Measurements from ENCODE around the gene CMSS1. TPM values are rescaled to one million over a fixed set of nuclear protein-coding genes. Genes with fewer than 3 reads are reported as not detected.

CMSS1 gene
- total RNA-seq, 1 experiment from 2014 or later = 70.6 TPM

- H3K27me3 Mint-ChIP-seq (ENCODE audit: low read depth) = no peaks in the 10 kb centered on the region
- TF ChIP-seq ZNF138 (CRISPR knock-in tag; conservative IDR thresholded peaks at IDR 0.05) = no peak
- no peak for TF ChIP-seq CBFB (CRISPR knock-in tag; IDR thresholded peaks at IDR 0.05; ENCODE audit: low read depth)
- TF ChIP-seq ESRRA (CRISPR knock-in tag; IDR thresholded peaks at IDR 0.05; ENCODE audit: borderline replicate concordance) = no peak
- no peak for TF ChIP-seq AFF4 (CRISPR knock-in tag; IDR thresholded peaks at IDR 0.05; ENCODE audit: borderline replicate concordance)
- no peak for TF ChIP-seq ZNF396 (CRISPR knock-in tag; IDR thresholded peaks at IDR 0.05; ENCODE audit: borderline replicate concordance)
- no peak for TF ChIP-seq TCF7 (CRISPR knock-in tag; IDR thresholded peaks at IDR 0.05; ENCODE audit: low read depth)
- TF ChIP-seq JAZF1 (CRISPR knock-in tag; IDR thresholded peaks at IDR 0.05) = no peak
- TF ChIP-seq CTCF (IDR thresholded peaks at IDR 0.05) = no peak
- TF ChIP-seq AR (CRISPR knock-in tag; IDR thresholded peaks at IDR 0.05) = no peak
- TF ChIP-seq E2F1 (CRISPR knock-in tag; IDR thresholded peaks at IDR 0.05) = no peak
- no peak for TF ChIP-seq NFE2L1 (CRISPR knock-in tag; IDR thresholded peaks at IDR 0.05)
- TF ChIP-seq E2F5 (CRISPR knock-in tag; IDR thresholded peaks at IDR 0.05) = no peak
- H3K4me3 Mint-ChIP-seq = no peak overlapping the region
- ATAC-seq (no peak), DNase-seq (ENCODE audit: low spot score) (no peak)
- no peaks in the 10 kb centered on the region for H3K9me3 Mint-ChIP-seq
- H3K27ac Mint-ChIP-seq = no peak overlapping the region
- CTCF ChIA-PET = interaction anchor here (1.0 to 3.2 kb wide), 3 partner anchors 14 to 164 kb away, joined by 3 to 15 read pairs (median 6); no protein-coding TSS in a partner anchor
- H3K4me1 Mint-ChIP-seq = peaks cover 46% of the 10 kb centered on the region
- POLR2A ChIA-PET = interaction anchor here (0.6 kb wide), 1 partner anchor 243 kb away, joined by 4 read pairs; no protein-coding TSS in a partner anchor
- H3K36me3 Mint-ChIP-seq = no peaks in the 10 kb centered on the region
These were observed 189.7 kb downstream of the CMSS1 start for GRCh38 chr3:100007313-100007712.

GRCh38 chr3:100008081-100008698 is 190.5 kb downstream of the CMSS1 start:
- no peaks in the 10 kb centered on the region for H3K9me3 Mint-ChIP-seq
- ChIA-PET CTCF (interaction anchor here (1.4 to 3.2 kb wide), 2 partner anchors 165 kb away, joined by 4 to 15 read pairs; no protein-coding TSS in a partner anchor), POLR2A (no interaction called here)
- H3K4me1 Mint-ChIP-seq = peaks cover 46% of the 10 kb centered on the region
- no peak overlapping the region for H3K4me3 Mint-ChIP-seq
- H3K27me3 Mint-ChIP-seq (ENCODE audit: low read depth) = no peaks in the 10 kb centered on the region
- ATAC-seq (no peak), DNase-seq (ENCODE audit: low spot score) (no peak)
- H3K27ac Mint-ChIP-seq = no peak overlapping the region
- H3K36me3 Mint-ChIP-seq = no peaks in the 10 kb centered on the region
- TF ChIP-seq ZNF263 (CRISPR knock-in tag; IDR thresholded peaks at IDR 0.05; ENCODE audit: low read depth) (no peak), CDX4 (CRISPR knock-in tag; IDR thresholded peaks at IDR 0.05; ENCODE audit: borderline replicate concordance) (no peak), MXD4 (CRISPR knock-in tag; IDR thresholded peaks at IDR 0.05; ENCODE audit: borderline replicate concordance) (no peak), ELF4 (CRISPR knock-in tag; IDR thresholded peaks at IDR 0.05; ENCODE audit: low read depth) (no peak), FOXK1 (CRISPR knock-in tag; IDR thresholded peaks at IDR 0.05) (no peak), CREM (CRISPR knock-in tag; IDR thresholded peaks at IDR 0.05) (no peak), ZNF138 (CRISPR knock-in tag; conservative IDR thresholded peaks at IDR 0.05) (no peak), FOXP1 (CRISPR knock-in tag; IDR thresholded peaks at IDR 0.05; ENCODE audit: borderline replicate concordance) (no peak), FOXJ3 (CRISPR knock-in tag; IDR thresholded peaks at IDR 0.05; ENCODE audit: borderline replicate concordance) (no peak), NR2C2 (CRISPR knock-in tag; IDR thresholded peaks at IDR 0.05) (no peak), RELA (CRISPR knock-in tag; IDR thresholded peaks at IDR 0.05; ENCODE audit: borderline replicate concordance) (no peak), CBFB (CRISPR knock-in tag; IDR thresholded peaks at IDR 0.05; ENCODE audit: low read depth) (no peak)
